COR-L47 (cell line): ENCODE results near the gene POLR1H.

Experiments
- DNase-seq: peaks from one replicate; lab custom pipeline; 2025; lab: John Stamatoyannopoulos, UW

POLR1H gene

DNA sequence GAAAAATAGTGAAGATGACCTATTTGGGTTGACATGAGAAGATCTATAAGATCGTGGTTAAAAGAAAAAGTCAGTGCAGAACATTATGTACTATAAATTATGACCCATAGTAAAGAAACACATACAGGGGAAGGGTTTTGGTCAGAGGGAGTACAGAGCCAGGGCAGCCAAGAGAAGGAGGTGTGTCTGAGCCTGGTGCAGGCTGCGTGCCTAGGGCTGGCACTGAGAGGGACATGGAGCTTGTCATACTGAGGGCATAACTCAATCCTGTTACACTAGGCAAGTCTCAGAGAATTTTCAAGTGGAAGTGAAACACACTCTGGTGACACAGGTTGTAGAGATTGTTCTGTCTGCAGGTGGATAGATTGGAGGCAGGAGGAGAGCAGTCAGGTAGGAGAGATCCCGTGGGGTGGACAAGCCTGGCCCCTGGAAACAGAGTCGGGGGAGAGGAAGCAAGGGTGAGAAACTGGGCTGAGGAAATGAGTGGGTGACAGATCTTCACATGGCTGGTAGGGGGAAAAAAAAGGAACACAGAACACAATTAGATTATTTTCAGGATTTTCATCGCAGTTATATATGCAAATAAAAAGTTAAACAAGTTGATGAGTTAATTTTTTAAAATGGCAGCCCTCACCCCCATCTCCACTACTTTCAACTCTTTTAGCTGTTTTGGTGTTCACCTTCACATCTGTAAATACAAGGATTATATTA, 33.0 kb downstream of the POLR1H start:
- no peak for DNase-seq

DNA sequence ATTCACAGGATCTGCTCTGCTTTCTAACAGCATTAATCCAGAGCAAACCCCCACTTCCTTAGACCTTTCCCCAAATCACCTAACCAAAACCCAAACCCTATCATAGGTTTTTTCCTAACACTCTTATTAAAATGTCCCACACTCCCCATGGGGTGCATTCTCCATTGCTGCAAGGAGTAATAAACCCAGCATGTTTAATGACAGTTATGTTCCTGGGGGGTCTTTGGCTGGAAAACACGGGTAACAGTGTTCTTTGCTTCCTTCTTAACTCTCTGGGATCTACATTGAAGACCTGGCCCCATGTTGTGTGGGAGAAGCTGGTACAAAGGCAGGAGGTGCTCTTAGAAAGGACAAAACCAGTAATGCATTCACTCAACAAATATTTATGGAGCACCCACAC, 35.8 kb downstream of the POLR1H start:
- no peak for DNase-seq

DNA sequence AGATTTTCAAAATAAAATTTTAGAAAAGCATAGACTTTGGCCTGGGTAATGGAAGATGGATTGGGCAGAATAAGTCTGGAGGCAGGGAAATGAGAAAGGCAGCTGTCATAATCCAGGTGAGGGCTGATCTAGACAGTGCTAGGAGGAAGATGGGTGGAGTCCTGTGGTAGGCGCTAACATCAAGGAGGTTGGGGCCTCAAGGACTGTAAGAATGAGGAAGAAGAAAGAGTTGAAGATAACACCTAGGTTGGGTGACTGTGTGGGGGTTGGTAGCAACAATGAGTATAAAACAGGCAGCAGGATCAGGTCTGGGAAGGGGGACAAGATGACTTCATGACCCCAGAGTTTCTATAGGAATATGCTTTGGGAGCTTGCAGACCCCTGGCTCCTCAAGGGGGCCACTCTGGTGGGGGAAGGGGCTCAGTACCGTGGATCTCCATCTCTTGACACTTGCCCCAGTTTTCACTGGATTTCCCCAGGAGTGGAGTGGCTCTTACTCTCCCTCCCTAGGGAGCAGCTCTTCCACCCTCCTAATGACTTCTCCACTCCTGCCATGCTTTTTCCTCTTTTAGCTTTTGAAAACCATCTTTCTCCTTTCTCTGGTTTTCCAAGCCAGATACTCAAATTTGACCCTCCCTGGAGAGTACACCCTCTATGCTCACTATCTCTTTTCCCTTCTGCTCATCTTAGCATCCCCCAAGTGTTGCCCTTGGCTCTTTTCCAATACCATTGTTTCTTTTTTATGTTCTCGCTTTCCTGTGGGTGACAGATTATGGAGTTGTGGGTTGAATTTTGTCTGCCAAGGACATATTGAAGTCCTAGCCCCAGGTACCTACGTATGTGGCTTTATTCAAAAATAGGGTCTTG, 37.1 kb downstream of the POLR1H start:
- DNase-seq = no peak

DNA sequence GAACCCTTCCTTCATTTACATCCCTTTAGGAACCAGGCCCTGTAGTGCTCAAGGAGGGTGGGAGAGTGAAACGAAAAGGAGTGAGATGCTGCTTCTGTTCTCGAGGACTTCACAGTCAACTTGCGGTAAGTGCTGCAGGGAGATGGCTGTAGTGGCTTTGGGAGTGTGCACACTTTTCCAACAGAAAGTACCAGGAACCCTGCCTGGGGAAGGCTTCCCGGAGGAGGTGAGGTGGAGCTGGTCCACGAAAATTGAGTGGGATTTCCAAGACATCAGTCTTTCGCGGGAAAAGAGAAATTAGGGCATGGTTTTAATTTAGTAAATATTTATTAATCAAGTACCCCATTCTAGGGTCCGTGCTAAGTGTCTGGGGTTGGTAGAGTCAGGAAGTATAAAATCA, 39.1 kb downstream of the POLR1H start:
- no peak for DNase-seq

DNA sequence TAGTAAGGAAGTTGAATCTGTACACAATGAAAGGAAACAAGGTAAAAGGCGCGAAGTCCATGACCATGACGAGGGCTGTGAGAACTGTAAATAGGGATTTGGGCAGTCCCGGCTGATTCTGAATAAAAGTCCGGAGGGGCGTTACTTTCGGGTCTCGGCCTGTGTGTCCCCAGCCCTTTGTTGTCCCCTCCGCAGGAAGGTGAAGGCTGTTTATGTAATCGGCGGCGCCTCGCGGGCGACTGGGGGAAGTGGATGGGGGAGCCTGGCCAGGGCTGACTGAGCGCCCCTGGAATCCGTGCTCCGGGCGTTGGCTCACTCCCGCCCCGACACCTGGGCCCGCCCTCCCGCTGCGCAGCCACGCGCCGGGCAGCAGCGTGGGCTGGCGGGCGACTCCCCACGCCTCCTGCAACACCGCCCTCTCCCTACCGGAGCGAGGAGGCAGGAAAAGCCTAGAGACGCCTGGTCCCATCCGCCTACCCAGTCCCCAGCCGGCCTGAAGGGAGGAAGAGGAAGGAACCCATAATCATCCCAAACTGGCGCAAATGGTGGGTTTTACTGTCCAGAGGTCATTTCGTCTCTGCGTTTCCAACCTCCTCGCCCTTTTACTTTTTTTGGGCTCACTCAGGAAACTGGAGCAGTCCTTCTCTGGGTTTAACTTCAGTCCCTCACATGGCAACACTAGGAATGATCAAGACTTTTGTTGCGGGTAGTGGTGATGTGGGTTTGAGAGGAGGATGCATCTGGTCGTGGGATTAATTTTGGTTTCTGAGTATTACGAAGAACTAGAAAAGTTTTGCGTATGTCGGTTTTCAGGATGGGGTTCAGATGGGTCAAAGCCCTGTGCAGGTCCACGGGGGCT, 39.7 kb downstream of the POLR1H start:
- DNase-seq = no peak

DNA sequence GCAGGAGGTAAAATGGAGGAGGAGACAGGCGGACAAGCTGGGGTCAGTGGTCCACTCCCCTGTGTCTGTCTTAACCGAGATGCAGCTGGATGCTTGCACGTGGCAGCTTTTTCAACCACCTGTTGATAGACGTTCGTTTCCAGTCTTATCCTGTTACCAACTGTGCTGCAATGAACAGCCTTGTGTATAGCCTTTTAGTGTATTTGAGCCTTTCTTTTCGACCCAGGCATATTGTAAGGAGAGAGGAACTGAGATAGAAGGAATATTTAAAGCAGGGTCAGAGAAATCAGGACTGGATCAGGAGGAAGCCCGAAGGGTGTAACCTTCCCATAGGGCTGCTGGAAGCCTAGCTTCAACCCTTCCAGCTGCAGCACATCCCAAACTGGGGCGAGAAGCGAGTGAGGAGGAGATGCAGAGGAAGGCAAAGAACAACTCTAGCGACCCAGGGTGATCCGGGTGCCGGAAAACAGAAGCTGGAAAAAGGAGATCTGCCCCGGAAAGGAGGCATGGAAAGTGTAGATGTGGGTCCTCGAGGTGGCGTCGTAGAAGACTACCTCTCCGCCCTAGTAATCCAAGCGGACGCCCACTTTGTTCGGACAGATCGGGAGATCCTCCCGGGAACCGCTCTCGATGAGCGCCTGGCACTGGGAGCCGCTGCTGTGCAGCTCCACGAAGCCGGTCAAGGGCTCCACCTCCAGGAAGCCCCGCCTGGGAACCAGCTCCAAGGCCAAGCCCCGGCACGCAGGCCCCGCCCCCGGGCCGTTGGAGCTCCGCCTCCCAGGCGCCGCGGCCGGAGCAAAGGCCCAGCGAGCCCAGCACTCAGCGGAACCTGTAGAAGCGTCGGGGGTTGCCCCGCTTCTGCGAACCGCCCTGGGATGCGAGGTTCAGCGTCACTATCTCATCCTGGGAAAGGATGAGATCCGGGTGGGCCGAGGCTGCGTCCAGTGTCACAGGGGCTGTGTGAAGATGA, 40.7 kb downstream of the POLR1H start:
- peak; percentile 33 for DNase-seq

DNA sequence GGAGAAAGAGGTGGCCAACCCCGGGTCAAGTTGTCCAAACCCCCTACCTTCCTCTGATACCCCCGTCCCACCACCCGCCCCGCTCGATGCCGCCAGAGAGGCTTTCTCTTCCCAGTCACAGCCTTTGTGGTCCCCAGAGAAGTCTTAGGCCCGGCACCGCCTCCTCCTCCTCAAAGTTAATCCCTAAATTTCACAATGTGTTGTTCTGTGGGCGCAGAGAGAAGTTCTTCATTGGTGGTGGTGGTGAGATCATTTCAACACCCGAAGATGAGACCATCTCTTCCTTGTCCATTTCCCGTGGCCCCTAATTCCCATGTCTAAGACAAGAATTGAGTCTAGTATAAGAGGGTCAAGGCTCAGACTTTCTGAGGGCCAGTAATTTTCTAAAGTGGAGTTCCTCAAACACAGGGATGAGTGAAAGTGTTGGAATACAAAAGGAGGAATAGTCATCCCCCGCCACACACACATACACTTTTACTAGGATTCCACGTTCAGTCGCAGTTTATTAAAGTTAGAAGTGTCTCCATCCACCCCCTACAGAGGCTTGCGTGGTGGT, 41.4 kb downstream of the POLR1H start:
- DNase-seq = no peak

DNA sequence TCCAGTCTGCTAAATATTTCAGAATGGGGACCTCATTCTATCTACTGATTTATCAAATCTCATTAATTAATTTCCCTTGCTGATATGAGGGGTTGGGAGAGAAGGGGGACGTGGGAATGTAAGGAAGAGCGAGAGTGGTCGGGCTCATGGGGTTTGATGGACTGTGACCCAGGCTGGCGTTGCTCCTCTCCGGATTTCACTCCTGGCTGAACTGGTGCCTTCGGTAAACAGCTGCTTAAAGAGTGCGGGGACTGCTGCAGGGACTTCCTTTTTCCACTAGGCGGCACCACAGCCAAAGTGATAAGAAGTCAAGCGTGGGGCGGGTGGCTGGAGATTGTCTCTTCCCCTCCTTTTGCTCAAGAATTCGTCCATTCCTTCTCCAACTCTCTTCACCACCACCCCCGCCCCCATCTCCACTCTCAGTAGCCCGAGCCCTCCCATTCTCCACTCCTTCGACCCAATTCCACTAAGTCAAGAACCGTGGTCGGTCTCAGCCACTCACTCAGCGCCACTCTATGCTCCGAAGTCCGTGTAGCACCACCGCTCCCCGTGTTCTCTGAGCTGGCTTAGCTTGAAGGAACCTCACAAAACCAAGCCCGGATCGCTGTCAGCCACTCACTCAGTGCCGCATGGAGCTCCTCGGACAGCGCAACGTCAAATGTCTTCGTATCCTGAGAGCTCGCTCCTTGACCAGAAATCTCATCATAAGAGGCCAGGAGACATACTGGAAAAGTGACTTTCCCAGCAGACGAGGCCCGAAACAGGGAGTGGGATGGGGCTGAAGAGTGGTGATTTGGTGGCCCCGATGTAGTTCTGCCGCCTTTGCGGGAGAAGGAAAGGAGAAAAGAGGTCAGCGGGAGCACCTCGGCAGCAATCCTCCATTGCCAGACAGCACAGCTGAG, 42.2 kb downstream of the POLR1H start:
- peak; percentile 79 for DNase-seq

DNA sequence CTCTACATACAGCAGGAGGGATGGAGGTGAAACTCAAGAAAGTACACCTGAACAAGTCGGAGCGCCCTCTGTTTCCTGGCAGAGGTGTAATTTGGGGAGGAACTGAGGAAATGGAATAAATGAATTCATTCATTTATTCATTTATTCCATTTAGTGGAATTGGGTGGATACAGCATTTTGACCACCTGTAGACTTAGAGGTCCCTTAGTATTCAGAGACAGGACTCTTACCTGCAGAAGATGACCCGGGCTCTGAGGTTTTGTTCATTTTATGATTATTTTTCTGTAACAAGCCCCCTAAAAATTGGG, 42.8 kb downstream of the POLR1H start:
- no peak for DNase-seq

DNA sequence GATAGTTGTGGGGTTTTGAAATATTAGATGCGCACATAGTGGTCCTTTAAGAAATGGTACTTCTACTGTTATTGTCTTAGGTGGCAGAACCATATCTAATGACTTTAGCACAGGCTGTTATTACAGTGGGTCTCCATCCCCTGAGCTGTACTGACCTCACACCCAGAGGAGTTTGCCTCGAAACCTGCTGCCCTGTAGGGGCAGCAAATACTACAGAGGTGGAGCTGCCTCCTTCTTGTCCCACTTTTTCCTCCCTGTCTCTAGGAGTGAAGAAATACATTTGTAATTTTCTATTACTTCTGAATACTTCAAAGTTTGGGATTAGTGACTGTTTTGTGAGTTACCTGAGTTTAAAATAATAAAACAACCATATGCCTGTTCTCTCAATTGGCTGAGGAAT, 43.6 kb downstream of the POLR1H start:
- no peak for DNase-seq

DNA sequence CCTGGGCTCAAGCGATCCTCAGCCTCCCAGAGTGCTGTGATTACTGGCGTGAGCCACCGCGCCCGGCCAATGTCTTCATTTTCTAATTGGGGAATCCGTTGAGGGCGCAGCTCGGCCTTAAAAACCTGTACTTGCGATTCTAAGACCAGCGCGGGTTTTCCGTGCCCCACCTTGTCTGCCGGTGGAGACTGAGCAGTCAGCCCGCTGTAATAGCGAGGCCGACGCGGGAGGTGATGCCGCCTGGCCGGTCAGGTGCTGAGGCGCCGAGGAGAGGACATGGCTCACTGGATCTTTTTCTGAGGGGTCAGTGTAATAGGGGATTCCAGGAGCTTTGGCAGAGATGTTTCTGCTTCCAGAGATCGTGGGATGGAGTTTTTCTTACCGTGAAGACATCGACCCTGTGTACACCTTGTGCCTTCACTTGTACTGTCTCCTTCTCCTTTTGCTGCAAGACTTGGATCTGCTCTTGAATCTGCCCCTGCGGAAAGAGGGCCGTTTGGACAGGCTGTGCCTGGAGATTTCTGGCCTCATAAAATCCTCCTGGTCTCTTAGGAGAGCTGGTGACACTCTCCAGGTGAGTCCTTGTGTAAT, 50.3 kb downstream of the POLR1H start:
- no peak for DNase-seq

DNA sequence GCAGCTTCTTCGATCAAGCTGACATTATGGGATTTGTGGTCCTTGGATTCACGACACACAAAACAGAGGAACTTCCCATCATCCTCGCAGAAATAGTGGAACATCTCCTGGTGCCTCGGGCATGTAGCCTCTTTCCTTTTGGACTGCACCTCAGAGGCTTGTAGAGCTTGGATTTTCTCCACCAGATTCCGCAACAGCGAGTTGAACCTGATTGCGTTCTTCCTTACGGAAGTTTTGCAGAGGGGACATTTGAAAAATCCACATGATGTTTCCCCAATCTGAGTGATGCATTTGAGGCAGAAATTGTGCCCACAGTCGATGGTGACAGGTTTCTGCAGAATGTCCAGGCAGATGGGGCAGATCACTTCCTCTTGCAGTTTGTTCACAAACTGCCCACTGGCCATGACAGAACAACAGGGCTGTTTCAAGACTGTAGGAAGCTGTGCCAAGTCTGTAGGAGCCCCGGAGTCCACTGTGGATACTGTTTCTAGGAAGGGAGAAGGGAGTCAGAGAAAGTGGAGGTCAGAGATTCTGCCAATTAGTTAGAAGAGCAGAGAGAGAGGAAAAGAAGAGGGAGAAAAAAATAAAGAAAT, 51.4 kb downstream of the POLR1H start:
- DNase-seq = no peak

DNA sequence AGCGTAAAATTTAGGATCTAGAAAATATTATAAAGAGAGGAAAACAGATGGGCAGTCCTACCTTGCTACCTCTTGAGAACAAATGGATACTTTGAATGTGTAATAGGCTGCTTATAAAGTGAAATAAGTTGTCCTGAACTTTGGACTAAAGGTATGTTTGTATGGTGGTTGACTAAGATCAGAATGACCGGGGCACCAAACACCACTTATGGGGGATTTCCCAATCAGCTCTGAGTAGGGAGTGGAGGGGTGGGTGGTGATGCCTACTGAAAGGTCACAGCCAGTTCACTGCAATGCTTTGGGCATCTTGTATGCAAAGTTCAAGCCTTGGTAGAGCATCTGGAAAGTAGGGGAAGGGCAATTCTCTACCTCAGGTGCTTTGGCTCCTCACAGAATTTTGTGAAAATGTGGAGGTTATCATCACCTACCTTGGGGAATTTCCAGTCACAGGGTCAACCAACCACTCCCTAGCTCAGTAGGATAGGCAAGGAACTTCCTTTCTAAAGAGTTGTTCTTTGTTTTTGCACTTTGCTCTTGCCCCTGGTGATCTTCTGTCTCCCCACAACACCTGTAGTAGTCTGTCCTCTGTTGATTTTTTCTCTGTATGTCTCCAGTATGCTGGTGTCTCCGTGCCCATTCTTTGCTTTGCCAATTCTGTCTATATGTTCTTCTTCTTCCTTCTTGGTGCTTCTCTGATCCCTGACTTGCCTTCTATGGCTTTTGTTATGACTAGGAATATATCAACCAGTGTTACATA, 52.1 kb downstream of the POLR1H start, which contains the start of gene TRIM31:
TSS of gene TRIM31 (minus strand) at position 88 of the 757 bp plus-strand sequence. CDS start 285 bp downstream, outside the sequence.
- DNase-seq = no peak

DNA sequence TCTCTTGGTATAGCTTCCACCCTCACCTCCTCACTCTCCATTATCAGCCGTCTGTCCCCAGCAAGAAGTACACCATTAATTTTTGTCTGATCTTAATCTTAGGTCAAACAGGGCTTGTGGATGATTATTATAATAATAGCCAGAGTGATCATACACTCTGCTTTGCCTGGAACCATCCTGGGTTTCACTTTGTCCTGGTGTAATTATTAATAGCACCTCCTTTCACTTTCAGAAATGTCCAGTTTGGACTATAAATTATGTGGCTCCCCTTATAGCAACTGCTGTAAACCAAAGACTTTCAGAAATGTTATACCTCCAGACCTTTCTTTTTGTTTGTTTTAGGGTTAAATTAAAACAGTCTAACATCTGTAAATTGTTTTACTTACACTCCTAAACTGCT, 52.8 kb downstream of the POLR1H start:
- DNase-seq = no peak
